Activated CD4-positive, alpha-beta T cell treated with anti-CD3 and anti-CD28 coated beads, Interleukin-2, amount 50 U/mL, for 48 hours (primary cell): ENCODE results near the gene MASP2.
"Not testable (repeated sequence)": the region's sequence is repeated elsewhere in the genome, so short reads cannot be mapped to it uniquely, and the experiment has no call there.

Source experiments
- DNase-seq, 2 experiments: peaks; one replicate each; pipeline ENCODE4 v3.0.0-alpha.2; 2020

The MASP2 gene

GRCh38 chr1:11058026-11058425 lies 11.0 kb upstream of the MASP2 start:
- DNase-seq = no peak

- DNase-seq = no peak
Measured at GRCh38 chr1:11057477-11057876, 10.4 kb upstream of the MASP2 start.

- no peak for DNase-seq
Measured at GRCh38 chr1:11056504-11056903, 9.5 kb upstream of the MASP2 start.

GRCh38 chr1:11055676-11056075 lies 8.6 kb upstream of the MASP2 start:
- no peak for DNase-seq

GRCh38 chr1:11054666-11055065 lies 7.6 kb upstream of the MASP2 start:
- DNase-seq = no peak

- no peak for DNase-seq
Measured at GRCh38 chr1:11054181-11054580, 7.1 kb upstream of the MASP2 start.

- peak; percentile 30 to 31 for DNase-seq
Measured at GRCh38 chr1:11053758-11054137, 6.7 kb upstream of the MASP2 start.

- DNase-seq = peak; percentile 23 to 31
Measured at GRCh38 chr1:11052839-11053757, 6.1 kb upstream of the MASP2 start.

- DNase-seq = no peak
Measured at GRCh38 chr1:11051781-11052511, 4.9 kb upstream of the MASP2 start.

GRCh38 chr1:11051121-11051520 lies 4.1 kb upstream of the MASP2 start:
- DNase-seq = not testable (repeated sequence)

- no peak for DNase-seq
Measured at GRCh38 chr1:11046270-11046566, 821 bp downstream of the MASP2 start.

GRCh38 chr1:11045428-11046269 lies 1.4 kb downstream of the MASP2 start:
- DNase-seq = no peak

GRCh38 chr1:11044849-11045427 lies 2.1 kb downstream of the MASP2 start:
- DNase-seq = no peak

GRCh38 chr1:11044086-11044848 lies 2.8 kb downstream of the MASP2 start:
- DNase-seq = no peak

GRCh38 chr1:11042995-11043874 lies 3.8 kb downstream of the MASP2 start:
- DNase-seq = no peak

GRCh38 chr1:11042065-11042464 lies 5.0 kb downstream of the MASP2 start:
- no peak for DNase-seq

- no peak for DNase-seq
Measured at GRCh38 chr1:11041048-11041447, 6.0 kb downstream of the MASP2 start.

GRCh38 chr1:11040105-11040429 lies 7.0 kb downstream of the MASP2 start:
- DNase-seq = not testable (repeated sequence)

GRCh38 chr1:11039351-11040104 lies 7.5 kb downstream of the MASP2 start:
- DNase-seq = no peak

- peak; percentile 91 for DNase-seq
Measured at GRCh38 chr1:11037740-11038182, 9.3 kb downstream of the MASP2 start.
